ACC112 (cell line): Measurements from ENCODE around the gene OR6Q1.

ENCODE experiments used
- H2AFZ ChIP-seq: fragments of 200-600 bp; sonication (generic); one replicate; pipeline ENCODE4 v1.6.0; 2017; ENCODE audit warnings: antibody characterized with exemption, low read length; ENCODE audit not compliant: unreplicated experiment
- H3K27ac ChIP-seq: fragments of 200-600 bp; sonication (generic); 2 replicates; pipeline ENCODE4 v1.5.1; 2014; ENCODE audit warnings: low read depth, mild to moderate bottlenecking, antibody characterized with exemption, low read length, moderate library complexity
- H3K27me3 ChIP-seq: fragments of 200-600 bp; sonication (generic); 2 replicates; pipeline ENCODE4 v1.6.1; 2014; ENCODE audit warnings: mild to moderate bottlenecking, antibody characterized with exemption, low read length, moderate library complexity, mixed read lengths; ENCODE audit not compliant: insufficient read depth
- H3K36me3 ChIP-seq: fragments of 200-600 bp; sonication (generic); 2 replicates; pipeline ENCODE4 v1.6.1; 2016; ENCODE audit warnings: mild to moderate bottlenecking, antibody characterized with exemption, low read length, moderate library complexity, mixed read lengths; ENCODE audit not compliant: insufficient read depth
- H3K4me1 ChIP-seq: fragments of 200-600 bp; sonication (generic); one replicate; pipeline ENCODE4 v1.6.1; 2016; ENCODE audit warnings: low read length, mixed read lengths; ENCODE audit not compliant: insufficient read depth, unreplicated experiment, control insufficient read depth
- H3K4me3 ChIP-seq: fragments of 200-600 bp; sonication (generic); 2 replicates; pipeline ENCODE4 v1.5.1; 2014; ENCODE audit warnings: mild to moderate bottlenecking, low read depth, low read length
- H3K79me2 ChIP-seq: fragments of 200-600 bp; sonication (generic); one replicate; pipeline ENCODE4 v1.6.0; 2016; ENCODE audit warnings: low read length; ENCODE audit not compliant: control insufficient read depth, unreplicated experiment, insufficient read depth

OR6Q1 gene

DNA sequence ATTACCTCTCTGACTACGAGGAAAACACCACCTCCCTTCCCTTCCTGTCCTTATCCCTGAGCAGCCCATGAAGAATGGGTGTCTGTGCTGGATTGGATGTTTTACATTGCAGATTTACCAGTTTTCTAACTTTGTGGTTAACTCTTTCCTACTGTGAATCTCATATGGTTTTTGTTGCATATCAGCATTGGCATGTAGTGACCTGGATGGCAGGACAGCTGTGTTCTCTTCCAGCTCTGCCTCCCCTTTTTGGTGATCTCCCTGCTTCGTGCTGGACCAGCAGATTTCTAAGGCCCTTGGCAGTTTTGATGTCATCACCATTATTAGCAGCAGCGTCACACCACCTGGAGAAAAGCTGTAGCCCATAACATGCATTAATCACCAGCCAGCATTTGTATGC is 26.7 kb downstream of the OR6Q1 start:
- Histone ChIP-seq H3K4me1 (peaks cover 34% of the 10 kb centered on the region), H3K36me3 (no peaks in the 10 kb centered on the region), H3K27me3 (no peaks in the 10 kb centered on the region), H3K79me2 (no peaks in the 10 kb centered on the region), H3K27ac (no peak overlapping the region), H2AFZ (no peak overlapping the region), H3K4me3 (no peak overlapping the region)

DNA sequence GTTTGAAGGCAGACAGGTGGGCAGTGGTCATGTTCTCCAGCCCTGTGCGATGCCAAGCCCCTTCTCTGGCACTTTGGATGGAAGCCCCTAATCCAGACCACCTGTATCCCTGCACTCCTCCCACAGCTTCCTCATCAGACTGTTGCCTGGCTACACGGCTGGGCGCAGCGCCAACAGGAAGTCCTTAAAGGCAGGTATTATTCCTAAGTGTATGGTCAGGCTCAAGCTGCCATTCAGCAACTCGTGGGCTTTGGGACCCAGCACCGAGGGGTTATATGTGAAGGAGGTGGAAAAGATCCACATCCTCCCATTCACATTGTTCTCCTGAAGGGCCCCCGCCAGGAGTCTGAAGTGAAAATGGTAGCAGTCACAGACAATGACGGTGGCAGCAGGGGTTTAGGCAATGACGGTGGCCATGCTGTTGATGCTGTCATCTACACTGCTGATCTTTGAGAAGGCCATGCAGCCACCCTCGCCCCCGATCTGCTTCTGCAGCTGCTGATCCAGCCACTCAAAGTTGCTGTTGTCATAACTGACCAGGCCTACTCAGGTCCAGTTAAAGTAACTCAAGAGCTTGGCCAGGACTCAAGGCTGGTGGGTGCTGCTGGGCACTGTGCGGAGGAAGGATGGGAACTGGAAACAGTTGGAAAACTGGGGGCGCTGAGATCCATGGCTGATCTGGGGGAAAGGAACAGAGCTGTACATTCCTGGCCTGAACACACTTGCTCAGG is 27.7 kb downstream of the OR6Q1 start:
- Histone ChIP-seq H3K27me3 (no peaks in the 10 kb centered on the region), H3K79me2 (no peaks in the 10 kb centered on the region), H3K4me3 (no peak overlapping the region), H2AFZ (peak overlapping the region; percentile 74), H3K36me3 (no peaks in the 10 kb centered on the region), H3K4me1 (peaks cover 34% of the 10 kb centered on the region), H3K27ac (peak overlapping the region; percentile 79)

DNA sequence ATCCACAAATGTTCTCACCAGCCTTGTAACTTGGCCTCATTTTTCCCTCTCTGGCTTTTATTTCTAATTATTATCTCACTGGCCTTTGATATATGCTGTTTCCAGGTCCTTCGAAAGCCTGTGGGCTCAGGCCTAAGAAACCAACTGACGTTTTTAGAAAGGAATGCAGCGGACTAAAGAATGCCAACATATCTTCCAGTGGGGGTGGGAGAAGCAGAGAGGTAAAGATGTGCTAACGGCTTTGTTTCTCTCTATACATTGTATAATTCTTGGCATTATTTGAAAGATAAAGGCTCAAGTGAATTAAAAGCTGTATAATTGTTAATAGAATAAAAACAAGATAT is 28.2 kb downstream of the OR6Q1 start:
- Histone ChIP-seq H3K4me3 (no peak overlapping the region; the same call in 1 of the 2 replicates), H3K27me3 (no peaks in the 10 kb centered on the region), H3K27ac (peak overlapping the region; percentile 79), H2AFZ (no peak overlapping the region), H3K79me2 (no peaks in the 10 kb centered on the region), H3K36me3 (no peaks in the 10 kb centered on the region), H3K4me1 (peaks cover 34% of the 10 kb centered on the region)

DNA sequence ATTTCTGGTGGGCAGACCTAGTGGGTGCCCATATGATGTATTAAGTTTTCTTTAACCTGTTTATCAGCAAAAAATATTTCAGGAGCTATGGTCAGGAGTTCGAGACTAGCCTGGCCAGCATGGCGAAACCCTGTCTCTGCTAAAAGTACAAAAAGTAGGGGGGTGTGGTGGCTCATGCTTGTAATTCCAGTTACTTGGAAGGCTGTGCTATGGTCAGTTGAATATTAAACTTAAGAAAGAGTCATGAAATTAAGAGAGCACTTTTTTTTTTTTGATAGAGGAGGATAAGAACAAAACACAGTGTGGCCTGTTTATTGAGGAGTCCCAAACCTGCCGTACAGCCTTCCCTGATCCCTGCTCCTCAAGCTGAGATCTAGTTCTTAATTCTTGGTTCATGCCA is 29.8 kb downstream of the OR6Q1 start:
- Histone ChIP-seq H3K36me3 (no peaks in the 10 kb centered on the region), H2AFZ (no peak overlapping the region), H3K4me3 (no peak overlapping the region), H3K27ac (no peak overlapping the region), H3K27me3 (no peaks in the 10 kb centered on the region), H3K4me1 (peaks cover 34% of the 10 kb centered on the region), H3K79me2 (no peaks in the 10 kb centered on the region)

DNA sequence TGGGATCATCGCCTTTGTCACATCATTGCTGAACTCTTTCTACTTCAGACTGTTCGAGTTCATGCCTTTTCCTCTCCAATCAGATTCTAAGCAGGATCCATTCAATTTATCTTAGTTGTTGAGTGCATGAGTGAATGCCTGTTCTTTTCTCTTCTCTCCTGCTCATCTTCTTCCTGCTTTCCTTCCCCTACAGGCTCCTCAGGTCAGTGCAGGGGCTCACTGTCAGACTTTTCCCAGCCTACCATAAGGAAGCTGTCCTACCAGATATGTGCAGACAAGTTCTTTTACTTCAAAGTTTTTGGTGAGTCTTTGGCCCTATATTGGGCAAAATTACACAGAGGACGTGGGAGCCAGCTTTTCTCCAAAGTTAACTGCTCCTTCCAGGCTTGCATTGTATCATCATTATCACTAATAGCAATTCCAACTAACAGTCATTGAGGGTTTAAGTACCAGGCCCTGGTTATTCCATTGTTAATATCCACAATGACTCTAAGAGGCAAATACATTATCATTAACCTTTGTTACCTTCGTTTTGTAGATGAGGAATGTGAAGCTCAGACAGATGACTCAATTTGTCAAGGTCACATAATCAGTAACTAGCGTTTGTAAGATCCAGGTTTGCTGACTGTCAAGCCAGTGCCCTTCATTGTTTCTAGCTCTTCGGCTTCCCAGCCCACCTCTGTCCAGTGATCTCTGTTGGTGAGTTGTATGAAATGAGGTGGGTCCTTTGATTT is 30.4 kb downstream of the OR6Q1 start:
- Histone ChIP-seq H3K36me3 (no peaks in the 10 kb centered on the region), H3K4me3 (no peak overlapping the region), H2AFZ (no peak overlapping the region), H3K27me3 (no peaks in the 10 kb centered on the region), H3K4me1 (peaks cover 34% of the 10 kb centered on the region), H3K27ac (no peak overlapping the region), H3K79me2 (no peaks in the 10 kb centered on the region)

DNA sequence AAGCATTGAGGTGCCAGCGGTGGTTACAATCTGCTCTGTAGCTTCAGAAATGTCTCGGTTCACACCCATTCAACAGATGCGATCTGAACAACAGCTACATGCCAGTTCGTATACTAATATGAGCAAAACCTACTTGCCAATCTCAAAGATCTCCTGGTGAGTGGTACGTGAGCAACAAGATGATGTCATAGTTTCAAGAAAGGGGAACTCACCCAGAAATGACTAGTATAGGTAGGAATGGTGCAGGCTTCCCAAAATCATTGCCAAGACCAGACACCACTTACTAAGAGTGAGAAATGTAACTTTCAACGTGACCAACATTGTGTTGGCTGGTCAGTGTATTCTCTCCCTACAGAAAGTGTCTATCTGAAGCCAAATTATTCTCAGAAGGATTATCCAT is 31.1 kb downstream of the OR6Q1 start:
- Histone ChIP-seq H2AFZ (no peak overlapping the region), H3K27ac (peak overlapping the region; percentile 48), H3K79me2 (no peaks in the 10 kb centered on the region), H3K4me3 (no peak overlapping the region; the same call in 1 of the 2 replicates), H3K4me1 (peaks cover 34% of the 10 kb centered on the region), H3K36me3 (no peaks in the 10 kb centered on the region), H3K27me3 (no peaks in the 10 kb centered on the region)

DNA sequence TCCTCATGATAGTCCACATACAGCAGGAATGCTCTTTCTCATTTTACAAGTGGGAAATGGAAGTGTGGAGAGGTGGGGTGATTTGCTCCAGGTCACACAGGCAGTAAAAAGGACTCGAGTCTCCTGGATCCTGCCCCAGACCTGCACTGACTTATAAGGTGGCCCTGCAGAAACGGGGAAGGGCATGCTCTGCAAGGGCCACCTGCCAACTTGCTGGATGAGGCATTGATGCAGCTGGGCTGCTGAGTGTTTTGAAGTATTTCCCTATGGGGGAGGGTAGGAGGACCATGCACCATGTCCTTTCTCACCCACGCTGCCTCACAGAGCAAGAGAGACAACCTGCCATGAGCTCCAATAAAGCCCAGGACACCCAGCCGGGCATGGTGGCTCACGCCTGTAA is 36.9 kb downstream of the OR6Q1 start:
- Histone ChIP-seq H3K4me1 (no peaks in the 10 kb centered on the region), H3K36me3 (no peaks in the 10 kb centered on the region), H3K27me3 (no peaks in the 10 kb centered on the region), H3K27ac (no peak overlapping the region), H2AFZ (no peak overlapping the region), H3K4me3 (no peak overlapping the region), H3K79me2 (no peaks in the 10 kb centered on the region)

DNA sequence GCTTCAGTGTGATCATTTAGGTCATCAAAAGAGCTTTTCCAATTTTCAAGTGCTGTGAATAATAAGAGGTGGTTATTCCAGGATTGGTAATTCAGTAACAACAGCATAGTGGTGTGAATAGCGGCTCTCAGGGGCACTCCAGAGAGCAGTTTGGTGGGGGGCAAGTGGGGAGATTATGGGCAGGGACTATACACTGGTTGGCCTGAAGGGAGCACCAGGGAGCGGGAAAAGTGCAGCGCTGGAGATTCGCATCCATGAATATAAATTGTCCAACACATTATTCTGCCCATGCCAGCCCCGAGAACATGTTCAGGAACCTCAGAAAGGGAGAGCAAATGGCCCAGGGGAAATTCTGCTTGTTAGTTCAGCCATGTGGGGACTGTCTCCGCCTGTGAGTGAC is 37.9 kb downstream of the OR6Q1 start:
- Histone ChIP-seq H3K4me3 (no peak overlapping the region), H2AFZ (no peak overlapping the region), H3K79me2 (no peaks in the 10 kb centered on the region)

DNA sequence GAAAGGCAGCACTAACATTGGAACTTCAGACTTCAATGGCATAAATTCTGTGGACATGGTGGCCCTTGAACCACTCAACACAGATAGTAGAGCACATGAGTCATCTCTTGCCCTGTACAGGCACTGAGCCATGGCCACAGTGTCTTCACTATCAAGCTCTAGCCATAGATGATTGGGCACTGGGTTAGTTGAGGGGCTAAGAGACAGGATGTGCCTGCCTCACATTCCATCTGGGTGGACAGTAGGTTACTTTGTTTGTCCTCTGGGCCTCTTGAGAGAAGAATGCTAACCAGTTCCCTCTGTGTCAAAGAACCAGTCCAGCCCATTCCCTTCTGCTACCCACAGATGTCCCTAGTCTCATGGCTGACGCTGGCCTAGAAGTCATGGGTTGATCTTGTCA is 39.8 kb downstream of the OR6Q1 start:
- Histone ChIP-seq H3K36me3 (no peaks in the 10 kb centered on the region), H3K27ac (no peak overlapping the region), H2AFZ (no peak overlapping the region), H3K4me1 (no peaks in the 10 kb centered on the region), H3K79me2 (no peaks in the 10 kb centered on the region), H3K27me3 (no peaks in the 10 kb centered on the region), H3K4me3 (no peak overlapping the region)

More for the DNA sequence above, 37.9 kb downstream of the OR6Q1 start:
- Histone ChIP-seq H3K4me1 (no peaks in the 10 kb centered on the region), H3K36me3 (no peaks in the 10 kb centered on the region), H3K27me3 (no peaks in the 10 kb centered on the region), H3K27ac (no peak overlapping the region)

DNA sequence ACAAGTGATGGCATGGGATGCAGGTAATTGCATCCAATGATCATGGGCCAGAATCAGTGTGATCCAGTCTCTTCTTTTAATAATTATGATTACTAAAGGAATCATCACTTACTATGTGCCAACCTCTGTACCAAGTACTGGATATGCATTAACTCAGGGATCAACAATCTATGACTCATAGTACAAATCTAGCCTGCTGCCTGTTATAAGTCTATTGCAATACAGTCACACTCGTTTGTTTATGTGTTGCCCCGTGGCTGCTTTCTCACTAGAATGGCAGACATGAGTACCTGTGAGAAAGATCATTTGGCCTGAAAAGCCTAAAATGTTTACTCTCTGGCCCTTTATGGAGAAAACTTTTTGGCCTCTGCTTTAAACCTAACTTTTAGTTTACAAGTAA is 45.0 kb downstream of the OR6Q1 start:
- Histone ChIP-seq H3K4me3 (no peak overlapping the region), H3K36me3 (no peaks in the 10 kb centered on the region), H3K27me3 (no peaks in the 10 kb centered on the region), H2AFZ (no peak overlapping the region), H3K4me1 (no peaks in the 10 kb centered on the region), H3K27ac (no peak overlapping the region), H3K79me2 (no peaks in the 10 kb centered on the region)
